Gastrocnemius medialis (tissue), 4 donors: ENCODE data around the gene PRICKLE4.

ENCODE experiments used
- CTCF ChIP-seq, 5 experiments: fragments of 450-650 bp in 3 of 5; fragments of 200-600 bp in 2 of 5; sonication (generic) in 2 of 5; IDR thresholded peaks in 4 of 5; conservative IDR thresholded peaks in 1 of 5; 1 replicate in 4 of 5; 2 replicates in 1 of 5; pipeline ENCODE4 v1.5.1; 2016 to 2019; ENCODE audit warnings: antibody characterized with exemption in 5 of 5, mild to moderate bottlenecking in 3 of 5, moderate library complexity in 3 of 5
- POLR2A ChIP-seq, 2 donors: fragments of 450-650 bp; IDR thresholded peaks; one replicate each; pipeline ENCODE4 v1.6.1; 2017; ENCODE audit warnings: antibody characterized with exemption in 2 of 2, mild to moderate bottlenecking in 2 of 2, moderate library complexity in 2 of 2

- no peak for TF ChIP-seq CTCF (IDR thresholded peaks at IDR 0.05 in 4 of 5, conservative IDR thresholded peaks at IDR 0.05 in 1 of 5)
- TF ChIP-seq POLR2A (IDR thresholded peaks at IDR 0.05) = no peak
These were observed 35.0 kb downstream of the PRICKLE4 start for GRCh38 chr6:41815587-41815986.
